ENCODE measurements around the gene RAD51B.

DNA sequence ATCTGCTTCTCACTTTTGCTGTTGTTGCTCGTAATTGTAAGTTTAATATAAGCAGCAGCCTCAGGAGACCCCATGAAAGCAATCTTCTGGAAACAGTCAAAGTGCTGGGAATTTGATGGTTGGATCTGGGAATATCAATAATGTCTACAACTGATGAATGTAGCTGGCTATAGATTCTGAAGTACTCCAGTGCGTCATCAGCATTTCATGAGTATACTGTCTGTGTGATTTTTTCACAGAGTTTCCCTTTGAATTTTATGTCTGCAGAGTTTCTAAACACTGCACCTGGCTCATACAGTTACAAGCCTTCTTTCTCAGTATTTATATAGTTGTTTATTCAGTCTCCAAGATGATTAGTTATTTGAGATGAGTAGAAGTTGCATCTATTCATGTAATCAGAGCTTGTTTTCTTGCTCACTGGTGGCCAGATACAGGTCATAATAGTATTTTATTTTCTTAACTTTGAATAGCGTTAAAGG is 222.3 kb downstream of the RAD51B start:
- TF ChIP-seq, protein P1, sequence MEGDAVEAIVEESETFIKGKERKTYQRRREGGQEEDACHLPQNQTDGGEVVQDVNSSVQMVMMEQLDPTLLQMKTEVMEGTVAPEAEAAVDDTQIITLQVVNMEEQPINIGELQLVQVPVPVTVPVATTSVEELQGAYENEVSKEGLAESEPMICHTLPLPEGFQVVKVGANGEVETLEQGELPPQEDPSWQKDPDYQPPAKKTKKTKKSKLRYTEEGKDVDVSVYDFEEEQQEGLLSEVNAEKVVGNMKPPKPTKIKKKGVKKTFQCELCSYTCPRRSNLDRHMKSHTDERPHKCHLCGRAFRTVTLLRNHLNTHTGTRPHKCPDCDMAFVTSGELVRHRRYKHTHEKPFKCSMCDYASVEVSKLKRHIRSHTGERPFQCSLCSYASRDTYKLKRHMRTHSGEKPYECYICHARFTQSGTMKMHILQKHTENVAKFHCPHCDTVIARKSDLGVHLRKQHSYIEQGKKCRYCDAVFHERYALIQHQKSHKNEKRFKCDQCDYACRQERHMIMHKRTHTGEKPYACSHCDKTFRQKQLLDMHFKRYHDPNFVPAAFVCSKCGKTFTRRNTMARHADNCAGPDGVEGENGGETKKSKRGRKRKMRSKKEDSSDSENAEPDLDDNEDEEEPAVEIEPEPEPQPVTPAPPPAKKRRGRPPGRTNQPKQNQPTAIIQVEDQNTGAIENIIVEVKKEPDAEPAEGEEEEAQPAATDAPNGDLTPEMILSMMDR (conservative IDR thresholded peaks at IDR 0.05; ENCODE audit: low read depth, low read length) = no peak
- no peak for TF ChIP-seq EZH2 (IDR thresholded peaks at IDR 0.05; ENCODE audit: borderline replicate concordance, low read depth, low read length, poor library complexity, severe bottlenecking)

All from A673 (cell line).